Measurements from ENCODE around the gene CDC42EP2.

DNA sequence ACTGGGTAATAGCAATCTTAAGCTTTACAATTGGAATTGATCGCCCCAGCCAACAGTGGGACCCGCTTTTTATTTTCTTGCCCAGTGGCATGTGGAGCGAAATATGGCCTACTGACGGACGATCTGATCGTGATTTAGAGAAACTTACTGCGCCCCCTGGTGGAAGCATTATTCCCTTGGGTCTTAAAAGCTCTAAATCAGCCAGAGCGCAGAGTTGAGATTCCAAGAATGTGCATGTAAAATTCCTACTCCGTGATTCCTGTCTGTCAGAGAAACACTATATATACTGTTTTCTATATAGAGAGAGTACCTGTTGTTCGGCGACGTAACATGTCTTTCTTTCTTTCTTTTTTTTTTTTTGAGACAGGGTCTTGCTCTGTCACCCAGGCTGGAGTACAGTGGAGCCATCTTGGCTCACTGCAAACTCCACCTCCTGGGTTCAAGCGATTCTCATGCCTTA, 15.3 kb downstream of the CDC42EP2 start:
- TF ChIP-seq, protein P1, sequence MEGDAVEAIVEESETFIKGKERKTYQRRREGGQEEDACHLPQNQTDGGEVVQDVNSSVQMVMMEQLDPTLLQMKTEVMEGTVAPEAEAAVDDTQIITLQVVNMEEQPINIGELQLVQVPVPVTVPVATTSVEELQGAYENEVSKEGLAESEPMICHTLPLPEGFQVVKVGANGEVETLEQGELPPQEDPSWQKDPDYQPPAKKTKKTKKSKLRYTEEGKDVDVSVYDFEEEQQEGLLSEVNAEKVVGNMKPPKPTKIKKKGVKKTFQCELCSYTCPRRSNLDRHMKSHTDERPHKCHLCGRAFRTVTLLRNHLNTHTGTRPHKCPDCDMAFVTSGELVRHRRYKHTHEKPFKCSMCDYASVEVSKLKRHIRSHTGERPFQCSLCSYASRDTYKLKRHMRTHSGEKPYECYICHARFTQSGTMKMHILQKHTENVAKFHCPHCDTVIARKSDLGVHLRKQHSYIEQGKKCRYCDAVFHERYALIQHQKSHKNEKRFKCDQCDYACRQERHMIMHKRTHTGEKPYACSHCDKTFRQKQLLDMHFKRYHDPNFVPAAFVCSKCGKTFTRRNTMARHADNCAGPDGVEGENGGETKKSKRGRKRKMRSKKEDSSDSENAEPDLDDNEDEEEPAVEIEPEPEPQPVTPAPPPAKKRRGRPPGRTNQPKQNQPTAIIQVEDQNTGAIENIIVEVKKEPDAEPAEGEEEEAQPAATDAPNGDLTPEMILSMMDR (IDR thresholded peaks at IDR 0.05; ENCODE audit: insufficient read depth, low read depth, low read length), result peak; percentile 87
- no peak for TF ChIP-seq EZH2 (IDR thresholded peaks at IDR 0.05; ENCODE audit: insufficient read depth, low read length)

Measured in astrocyte (in vitro differentiated cells and primary cell).